NOMO-1 treated with dmso at 0.1 percent for 144 hours (cell line): ENCODE data around the gene PBX2.
"Not testable (repeated sequence)": the region's sequence is repeated elsewhere in the genome, so short reads cannot be mapped to it uniquely, and the experiment has no call there.

Experiments
- DNase-seq: peaks from one replicate; lab custom pipeline; 2025; ENCODE audit not compliant: unreplicated experiment; lab: John Stamatoyannopoulos, UW

PBX2 gene

DNA sequence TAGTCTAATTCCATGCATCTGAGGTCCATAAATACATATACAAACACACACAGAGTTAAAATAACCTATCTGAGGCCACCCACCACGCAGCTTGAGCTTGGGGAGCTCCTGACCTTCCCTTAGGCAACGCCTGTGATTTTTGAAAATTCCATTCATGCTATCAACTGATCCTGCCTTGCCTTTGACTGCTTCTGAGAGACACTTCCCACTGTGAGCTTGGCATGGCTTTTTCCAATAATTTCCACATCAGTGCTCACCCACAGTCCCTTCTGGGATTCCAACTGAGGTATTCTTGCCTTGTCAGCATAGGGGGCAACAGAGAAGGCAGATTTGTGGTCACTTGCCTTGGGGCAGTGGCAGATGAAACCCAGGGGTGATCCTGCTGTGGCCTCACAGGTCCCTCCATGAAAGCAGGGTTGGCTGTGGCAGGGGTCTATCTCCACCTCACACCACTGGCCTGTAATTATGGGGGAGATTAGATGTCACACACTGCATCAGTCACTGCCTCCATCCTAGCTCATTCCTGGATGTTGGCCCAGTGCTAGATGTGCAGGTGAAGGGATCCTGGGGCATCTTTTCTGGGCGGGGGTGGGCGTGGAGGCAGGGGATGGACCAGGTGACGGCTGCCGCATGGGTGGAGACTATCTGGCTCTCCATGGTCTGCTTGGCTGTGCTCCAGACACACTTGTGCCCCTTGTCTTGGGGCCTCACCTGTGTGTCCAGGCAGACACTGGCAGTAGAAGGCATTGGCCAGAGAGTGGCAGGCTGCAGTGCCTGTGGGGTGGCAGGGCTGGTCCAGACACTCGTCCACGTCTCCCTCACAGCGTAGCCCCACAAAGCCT lies 13.6 kb upstream of the PBX2 start:
- no peak for DNase-seq

DNA sequence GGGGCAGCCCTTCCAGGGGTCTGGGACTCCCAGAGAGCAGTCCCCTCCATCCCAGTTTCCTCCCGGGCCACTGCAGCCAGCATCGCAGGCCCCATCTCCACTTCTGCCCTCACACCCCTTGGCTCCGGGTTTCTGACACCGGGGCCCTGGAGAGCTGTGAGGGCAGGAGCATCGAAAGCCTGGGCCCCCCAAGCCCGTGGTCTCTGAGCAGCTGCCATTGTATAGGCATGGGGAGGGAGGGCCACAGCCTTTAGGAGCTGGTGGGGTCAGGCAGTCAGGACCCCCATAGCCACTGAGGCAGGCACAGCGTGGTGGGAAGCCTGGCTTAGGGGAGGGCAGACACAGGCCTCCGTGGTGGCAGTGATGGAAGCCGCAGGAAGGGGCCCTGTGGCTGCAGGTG lies 12.2 kb upstream of the PBX2 start:
- DNase-seq: no peak

DNA sequence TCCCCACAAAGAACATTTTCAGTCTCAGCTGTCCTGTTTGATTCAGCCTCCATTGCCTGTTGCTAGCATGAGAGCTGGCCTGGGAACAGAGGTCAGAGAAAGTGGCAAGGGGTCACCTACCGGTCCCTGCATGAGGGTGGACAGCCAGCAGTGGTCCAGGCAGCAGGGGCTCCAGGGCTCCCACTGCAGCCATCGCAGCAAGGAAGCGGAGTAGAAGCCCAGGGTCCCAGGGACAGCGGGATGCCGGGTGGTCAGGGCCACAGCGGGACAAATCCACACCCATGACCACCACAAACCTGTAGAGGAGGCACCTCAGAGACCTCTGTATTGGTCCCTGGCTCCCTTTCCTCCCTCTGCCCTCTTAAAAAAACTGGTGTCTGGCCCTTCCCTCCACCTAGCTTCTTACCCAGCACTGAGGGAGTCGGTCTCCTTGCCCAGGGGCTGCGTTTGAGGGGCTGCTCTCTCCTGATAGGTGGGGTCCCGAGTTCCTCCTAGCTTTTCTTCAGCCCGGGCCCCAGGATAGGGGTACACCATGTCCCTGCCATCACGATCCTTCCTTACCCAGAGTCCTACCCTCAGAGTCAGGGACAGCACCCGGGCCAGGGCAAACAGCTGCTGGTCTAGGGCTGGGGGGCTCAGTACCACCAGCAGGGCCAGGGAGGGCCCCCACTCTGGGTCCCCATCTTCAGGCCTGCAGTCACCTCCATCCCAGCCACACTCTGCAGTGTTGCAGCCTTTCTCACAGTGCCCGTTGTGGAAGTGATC lies 10.9 kb upstream of the PBX2 start:
- DNase-seq: no peak

DNA sequence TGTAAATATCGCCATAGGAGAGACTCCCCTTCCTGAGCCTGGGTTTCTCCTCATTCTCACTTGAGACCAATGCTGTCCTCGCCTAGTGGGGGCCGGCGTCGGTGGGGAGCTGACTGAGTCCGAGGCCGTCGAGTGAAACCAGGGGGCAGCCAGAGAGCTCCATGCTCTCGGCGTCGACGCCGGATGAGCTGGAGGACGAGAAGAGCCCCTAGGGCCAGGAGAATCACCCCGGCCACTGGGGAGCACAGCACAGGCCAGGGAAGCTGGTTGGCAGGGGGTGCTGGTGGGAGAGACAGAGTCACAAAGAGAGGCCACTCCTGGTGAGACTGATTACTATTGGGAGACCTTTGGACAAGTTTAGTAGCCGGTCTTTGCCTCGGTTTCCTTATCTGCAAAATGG lies 8.9 kb upstream of the PBX2 start:
- no peak for DNase-seq

DNA sequence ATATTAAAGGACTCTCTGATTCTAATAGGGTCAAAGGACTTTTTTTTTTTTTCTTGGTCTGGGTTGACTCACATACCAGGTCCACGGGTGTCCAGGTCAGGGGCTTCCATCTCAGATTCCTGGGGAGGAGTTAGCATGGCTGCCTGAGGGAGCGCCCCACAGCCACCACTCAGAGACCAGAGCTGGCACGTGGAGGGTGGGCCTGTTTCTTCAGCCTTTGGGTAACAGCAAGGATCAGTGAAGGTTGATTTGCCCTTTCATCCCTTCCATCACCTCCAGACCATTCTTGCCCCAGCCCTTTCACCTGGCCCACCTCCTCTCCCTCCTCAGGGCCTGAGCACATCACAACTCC lies 8.3 kb upstream of the PBX2 start:
- no peak for DNase-seq

DNA sequence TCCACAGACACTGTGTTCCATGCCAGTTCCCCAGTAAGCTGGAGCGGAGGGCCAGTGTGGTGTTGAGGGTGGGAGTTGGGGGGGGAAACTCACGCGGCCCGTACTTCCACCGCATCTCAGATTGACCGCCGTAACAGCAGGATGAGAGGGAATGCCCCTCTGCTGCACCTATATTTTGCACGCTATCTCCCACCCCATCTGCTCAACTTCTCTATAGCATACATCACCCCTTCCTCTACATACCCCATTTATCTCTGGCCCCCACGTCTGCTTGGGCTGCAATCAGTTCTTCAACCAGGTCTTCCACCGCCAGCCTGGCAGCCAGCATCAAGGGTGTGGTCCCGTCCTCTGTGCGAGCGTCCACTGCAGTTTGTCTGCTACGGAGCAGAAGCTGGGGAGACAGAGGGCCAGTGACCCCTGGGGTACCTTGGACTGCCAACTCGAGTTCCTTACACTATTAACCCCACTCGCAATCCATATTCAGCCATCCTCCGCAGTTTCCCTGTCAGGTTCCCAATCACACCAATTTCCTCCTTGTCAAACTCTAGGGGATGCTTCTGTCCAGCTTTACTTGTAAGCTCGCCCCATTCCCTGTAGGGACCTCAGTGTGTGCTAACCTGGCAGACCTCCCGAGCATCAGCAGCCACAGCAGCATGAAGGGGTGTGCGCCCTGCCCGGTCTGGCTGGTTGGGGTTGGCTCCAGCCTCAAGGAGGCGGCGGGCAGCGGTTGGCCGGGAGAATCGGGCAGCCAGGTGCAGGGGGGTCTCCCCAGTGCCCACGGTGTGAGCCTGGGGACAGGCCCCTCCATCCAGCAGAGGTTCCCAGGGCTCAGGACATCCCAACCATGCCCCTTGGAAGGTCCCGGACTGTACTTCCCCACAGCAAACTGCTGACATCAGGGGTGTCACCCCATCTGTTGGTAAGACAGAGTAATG lies 6.9 kb upstream of the PBX2 start:
- no peak for DNase-seq

DNA sequence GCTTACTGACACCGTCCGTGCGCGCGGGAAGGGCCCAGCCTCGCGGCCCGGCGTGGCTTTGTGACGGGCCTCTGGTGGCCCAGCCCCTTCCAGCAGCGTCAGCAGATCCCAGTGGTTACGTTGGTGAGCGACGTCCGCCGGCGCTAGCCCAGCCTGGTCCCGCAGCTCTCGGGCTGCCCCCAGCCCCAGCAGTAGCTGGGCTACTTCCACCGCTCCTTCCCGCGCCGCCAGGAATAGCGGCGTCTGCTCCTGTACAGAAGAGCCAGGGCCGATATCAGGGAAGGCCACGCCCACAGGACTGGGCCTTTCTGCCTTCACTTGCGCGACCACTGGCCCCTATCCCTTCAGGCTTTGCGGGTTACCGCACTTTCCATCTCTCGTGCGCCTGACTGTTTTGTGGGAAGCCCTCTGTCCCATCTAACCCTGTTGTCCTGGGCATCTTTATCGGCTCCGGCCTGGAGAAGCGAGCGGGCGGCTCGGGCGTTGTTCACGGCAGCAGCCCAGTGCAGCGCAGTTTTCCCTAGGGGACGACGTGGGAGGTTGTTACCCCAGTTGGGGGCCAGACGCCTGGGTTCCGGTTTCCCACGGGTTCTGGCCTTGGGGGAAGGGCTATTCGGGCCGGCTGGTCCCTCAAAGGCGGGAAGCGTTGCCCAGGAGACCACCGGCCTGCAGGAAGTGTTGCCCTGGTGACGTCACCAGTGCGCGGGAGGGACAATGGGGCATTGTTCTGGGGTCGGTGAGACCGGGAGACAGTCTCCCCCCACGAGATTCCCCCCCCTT lies 6.1 kb upstream of the PBX2 start:
- DNase-seq: no peak

DNA sequence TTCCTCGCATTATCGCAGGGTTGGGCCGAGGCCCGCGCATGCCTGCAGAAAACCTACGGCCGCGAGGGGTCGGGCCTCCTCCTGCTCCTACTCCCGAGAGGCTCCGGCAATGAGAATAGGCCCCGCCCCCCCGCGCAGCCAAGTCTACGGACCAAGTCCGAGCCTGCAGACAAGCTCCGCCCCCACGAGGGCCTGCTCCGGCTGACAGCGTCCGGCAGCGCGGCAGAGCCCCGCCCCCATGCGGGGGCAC lies 5.6 kb upstream of the PBX2 start:
- DNase-seq: peak; percentile 100

DNA sequence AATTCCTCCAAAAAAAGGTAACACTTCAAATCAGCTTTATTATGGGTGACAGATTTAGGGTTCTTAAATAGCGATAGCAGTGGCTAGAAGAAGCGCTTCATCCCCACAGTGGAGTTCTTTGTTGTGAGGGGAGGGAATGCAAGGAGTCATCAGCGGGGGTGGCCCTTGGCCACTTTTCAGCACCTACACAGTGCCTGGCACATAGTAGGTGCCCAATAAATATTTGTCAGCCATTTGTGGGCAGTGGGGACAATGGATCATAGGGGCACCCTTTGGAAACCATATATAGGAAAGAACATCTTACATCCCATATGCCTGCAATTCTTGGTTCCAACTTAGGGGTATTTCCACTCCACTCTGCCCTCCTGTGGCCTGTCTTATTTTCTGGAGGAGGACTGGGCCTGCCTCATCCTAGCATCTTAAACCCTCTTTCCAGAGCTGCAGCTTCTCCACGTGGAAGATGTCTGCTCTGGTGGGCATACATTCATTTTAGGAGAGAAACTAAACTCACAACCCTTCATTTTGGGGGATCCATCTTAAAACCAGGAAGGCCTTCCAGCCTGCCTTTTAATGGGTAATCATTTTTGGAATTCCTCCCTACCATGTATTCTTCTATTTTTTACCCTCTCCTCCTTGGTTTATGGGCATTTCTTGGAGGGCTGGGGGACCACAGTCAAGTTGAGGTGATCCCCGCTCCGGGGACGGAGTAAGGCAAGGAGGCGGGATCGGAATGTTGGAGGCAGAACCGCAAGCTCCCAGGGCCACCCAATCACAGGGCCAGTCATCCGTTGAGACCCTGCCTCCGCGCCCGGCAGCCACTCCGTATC lies 5.0 kb upstream of the PBX2 start:
- peak; percentile 26 for DNase-seq

DNA sequence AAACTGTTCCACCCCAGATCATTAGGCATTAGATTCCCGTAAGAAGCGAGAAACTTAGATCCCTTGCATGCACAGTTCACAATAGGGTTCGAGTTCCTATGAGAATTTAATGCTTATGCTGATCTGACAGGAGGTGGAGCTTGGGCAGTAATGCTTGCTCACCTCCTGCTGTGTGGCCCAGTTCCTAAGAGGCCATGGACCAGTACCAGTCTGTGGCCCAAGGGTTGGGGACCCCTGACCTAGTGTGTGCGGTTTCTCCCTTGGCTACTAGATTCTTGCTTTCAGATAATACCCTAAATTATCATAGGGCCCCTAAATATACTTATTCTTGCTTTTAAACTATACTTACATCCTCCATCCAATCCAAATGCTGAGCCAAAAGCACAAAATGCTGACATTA lies 4.4 kb upstream of the PBX2 start:
- no peak for DNase-seq

DNA sequence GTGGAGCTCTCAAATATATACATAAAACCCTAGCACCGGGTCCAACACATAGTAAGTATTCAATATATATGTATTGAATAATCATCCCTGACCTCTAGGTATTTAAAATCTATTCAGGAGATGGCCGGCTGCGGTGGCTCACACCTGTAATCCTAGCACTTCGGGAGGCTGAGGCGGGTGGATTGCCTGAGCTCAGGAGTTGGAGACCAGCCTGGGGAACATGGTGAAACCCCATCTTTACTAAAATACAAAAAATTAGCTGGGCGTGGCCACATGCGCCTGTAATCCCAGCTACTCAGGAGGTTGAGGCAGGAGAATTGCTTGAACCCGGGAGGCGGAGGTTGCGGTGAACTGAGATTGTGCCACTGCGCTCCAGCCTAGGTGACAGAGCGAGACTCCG lies 3.1 kb upstream of the PBX2 start:
- not testable (repeated sequence) for DNase-seq

DNA sequence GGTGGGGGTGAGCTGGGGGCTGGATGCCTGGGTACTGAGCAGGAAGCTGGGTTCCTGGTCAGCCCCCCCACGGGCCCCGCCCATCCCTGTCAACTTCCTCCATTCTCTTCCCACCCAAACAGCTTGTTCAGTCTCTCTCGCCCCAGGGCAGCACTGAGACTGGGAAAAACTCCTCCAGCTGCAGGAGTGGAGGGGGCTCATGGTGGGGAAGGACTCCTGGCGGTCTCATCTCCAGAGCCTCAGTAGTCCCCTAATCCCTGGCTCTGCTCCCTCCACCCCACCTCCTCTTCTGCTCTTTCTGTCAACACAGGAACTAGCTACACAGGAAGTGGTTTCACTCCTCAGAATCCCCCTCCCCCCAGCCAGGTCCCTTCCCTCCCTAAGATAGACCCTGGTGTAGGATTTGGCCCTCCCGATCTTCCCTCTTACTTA lies 2.6 kb upstream of the PBX2 start, which contains the start of gene GPSM3:
TSS of gene GPSM3 (minus strand) at position 36 of the 432 bp plus-strand sequence. CDS start 130 bp downstream, outside the sequence.
- DNase-seq: peak; percentile 69

DNA sequence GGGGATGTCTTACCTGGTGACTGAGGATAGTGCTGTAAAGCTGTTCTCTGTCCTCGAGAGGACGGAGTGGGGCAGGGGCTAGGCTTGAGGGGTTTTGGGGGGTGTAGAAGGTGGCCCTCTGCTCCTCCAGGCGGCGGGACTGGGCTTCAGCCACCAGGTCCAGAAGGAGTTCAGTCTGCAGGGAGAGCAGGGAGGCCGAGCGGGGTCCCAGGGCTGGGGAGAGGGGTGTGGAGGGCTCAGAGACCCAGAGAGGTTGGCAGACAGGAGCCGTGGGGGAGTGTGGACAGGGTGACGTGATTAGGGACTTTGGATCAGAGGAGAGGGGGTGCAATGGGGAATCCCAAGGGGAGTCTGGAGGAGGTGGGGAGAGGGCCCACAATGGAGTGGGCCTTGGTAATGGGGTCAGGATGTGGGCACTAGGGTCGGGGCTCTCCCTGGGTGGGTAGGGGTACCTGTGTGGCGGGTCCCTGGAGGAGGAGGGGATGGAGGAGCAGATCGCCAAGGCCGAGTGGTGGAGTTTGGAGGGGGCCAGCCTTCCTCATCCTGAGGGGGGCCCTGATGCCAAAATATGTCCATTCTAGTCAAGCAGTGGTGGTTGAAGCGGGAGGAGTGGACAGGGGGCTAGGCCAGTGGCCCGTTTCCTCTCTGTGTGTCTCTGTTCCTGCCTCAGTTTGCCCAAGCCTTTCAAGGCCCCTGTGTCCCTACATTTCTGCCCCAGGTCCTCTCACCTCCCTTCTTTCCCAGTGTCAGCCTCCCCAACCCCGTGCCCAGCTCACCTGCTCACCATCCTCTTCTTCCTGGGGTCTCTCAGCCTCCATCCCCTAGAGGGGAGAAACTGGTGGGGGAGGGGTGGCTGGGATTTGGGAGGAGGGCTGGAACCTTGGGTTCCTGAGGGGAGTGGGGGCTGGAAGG lies 1.9 kb upstream of the PBX2 start:
- DNase-seq: no peak

DNA sequence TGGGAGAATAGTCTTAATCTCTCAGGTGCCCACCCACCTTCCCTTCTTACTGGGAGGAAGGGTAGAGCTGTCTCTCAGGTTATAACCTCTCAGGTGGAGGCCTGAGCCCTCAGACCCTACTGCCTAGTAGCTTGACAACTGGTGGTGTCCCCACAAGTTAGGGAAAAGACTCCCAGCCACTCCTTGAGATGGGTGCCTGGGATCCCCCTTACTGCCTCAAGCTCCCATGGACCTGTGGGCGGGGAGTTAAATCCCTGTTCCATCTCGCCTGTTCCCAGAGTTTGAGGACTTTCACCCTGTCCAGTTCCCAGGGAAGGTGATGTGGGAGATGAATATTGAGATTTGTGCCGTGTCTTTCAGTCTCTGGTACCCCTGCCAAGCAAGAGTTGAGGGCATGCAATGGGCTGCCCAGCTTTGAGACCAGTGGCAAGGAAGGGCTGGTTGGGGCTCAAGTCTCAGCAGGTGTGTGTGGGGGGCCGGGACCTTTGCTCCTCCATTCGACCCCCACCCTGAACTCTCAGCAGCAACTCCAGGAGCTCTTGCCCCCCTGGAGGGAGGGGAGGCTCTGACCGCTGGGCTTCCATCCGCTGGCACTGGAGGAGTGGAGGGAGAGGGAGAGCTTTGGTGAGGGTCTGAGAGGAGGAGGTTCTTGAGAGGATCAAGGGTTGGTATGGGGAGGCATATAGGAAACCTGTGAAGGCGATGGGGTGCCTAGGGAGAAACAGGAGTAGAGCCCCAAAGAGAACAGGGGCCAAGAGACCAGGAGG lies 1.1 kb upstream of the PBX2 start:
- DNase-seq: no peak

DNA sequence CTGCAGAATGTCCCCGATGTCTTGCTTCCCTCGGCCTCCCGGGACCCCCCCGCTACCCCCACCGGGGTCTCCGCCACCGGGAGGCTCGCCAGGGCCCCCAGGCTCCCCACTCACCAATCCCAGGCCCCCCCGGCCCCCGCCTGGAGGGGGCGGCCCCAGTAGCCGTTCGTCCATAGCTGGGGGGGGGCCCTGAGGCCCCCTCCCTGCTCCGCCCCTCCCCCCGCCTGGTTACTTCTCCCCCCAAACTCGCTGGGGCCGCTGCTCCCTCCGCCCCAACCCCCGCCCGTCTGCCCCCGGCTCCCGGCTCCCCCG lies 304 bp downstream of the PBX2 start:
- DNase-seq: no peak

DNA sequence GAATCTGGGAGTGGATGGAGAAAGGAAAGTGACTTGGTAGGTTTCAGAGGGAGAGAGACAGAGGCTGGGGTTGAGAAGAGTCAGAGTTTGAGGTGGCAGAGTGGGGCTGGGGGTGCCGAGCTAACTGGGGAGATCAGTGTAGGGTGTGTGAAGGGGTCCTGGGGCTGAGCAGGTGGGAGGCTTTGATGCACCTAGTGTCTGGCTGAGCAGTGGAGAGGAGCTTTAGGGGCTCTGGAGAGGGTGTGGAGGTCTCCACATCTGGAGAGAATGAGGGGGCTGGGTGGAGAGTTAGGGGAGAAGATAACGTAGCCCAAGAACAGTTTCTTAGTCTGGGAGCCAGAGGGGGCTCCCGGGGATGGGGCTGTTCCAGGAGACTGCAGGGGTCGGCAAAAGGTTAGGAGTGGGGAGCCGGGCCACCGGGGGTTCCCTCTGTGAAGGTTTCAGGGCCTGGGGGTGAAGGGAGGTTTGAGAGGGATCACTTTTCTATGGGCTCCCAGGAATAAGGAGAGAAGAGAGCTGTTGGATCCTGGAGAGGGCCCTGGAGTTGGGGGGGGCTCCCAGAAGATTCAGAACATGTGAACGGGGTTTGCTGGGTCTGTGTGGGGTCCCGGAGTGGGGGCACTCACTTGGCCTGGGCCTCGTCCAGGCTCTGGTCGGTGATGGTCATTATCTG lies 797 bp downstream of the PBX2 start:
- no peak for DNase-seq

DNA sequence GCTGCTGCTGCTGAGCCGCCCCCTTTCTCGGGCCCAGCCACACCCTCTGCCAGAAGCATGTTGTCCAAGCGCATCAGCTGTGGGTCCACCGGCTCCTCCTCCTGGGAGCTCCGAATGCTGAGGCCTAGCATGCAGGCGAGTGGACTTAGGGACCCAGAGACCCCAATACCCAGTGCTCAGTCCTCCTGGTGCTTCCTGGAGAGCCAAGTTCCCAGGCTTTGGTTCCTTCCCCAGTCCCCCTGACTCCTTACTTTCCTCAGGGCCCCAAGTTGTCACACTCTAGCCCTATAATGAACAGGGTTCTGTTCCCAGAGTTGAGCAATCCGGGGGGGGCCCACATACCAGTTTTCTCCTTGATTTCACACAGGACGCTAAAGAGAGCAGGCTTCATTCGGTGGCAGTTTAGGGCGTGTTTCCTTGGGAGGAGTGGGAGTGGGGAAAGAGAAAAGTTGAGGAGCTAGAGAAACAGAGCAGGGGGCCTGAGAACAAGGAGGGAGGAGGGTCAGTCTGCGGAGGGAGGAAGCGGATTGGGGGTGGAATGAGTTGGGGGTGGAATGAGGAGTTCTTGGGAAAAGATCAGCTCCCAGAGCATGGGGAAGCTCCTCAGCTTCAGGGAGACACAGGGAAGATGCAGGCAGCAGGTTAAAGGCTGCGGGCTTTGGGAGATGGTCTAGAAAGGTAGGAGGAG lies 1.5 kb downstream of the PBX2 start:
- DNase-seq: no peak
